ENCODE measurements around the gene COMMD2.

Gene COMMD2

GRCh38 chr3:149702691-149703441 lies 49.4 kb downstream of the COMMD2 start:
- DNase-seq: no peak

GRCh38 chr3:149701977-149702350 lies 50.3 kb downstream of the COMMD2 start:
- DNase-seq: no peak

DNA sequence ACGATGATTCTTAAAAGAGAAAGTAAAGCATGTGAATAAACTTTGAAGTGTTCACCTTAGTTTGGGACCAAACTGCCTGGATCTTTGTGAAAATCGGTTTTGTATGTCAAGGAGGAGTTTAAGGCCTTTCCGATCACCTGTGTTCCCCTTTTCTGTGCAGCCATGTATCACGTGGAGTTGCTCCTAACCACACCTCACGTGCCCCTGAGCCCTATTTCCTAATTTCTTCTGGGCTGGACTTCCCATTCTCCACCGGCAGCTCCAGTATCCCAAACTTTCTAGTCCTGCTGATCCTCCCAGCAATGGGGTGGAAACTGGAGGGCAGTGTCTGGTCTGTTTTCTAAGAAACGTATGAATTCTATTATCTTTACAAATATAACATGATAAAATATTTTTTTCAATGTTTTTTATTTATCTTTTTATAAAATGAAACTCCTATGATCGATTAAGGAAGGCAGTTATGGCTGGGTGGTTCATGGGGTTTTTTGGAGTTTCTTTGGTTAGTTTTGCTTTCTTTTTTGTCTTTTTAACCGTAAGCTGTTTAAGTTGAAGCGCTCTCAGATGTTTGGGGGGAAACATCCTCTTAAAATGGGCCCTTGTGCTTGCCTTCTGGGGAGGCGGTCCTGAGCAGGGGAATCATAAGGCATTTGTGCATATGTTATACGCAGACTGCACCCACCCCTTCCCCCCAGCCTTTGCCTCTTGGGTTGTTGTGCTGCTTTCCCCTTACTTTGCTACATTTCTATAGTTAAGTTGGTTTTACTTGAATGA lies 50.9 kb downstream of the COMMD2 start:
- DNase-seq: no peak

Data from DMS153 (cell line).